Mucosa of rectum (tissue), 2 donors: Measurements from ENCODE around the gene TDP1.

ENCODE experiments used
- H3K27ac ChIP-seq, 2 donors: one replicate each; pipeline ENCODE4 v1.7.0; 2013; ENCODE audit warnings: inconsistent platforms in 2 of 2, low read depth in 2 of 2, low read length in 2 of 2
- H3K27me3 ChIP-seq, 2 donors: one replicate each; pipeline ENCODE4 v1.7.0; 2013; ENCODE audit warnings: low read length in 2 of 2; ENCODE audit not compliant: control insufficient read depth in 2 of 2, insufficient read depth in 2 of 2
- H3K36me3 ChIP-seq, 2 donors: one replicate each; pipeline ENCODE4 v1.7.0; 2013; ENCODE audit warnings: low read length in 2 of 2; ENCODE audit not compliant: control insufficient read depth in 2 of 2, insufficient read depth in 2 of 2
- H3K4me1 ChIP-seq, 2 donors: one replicate each; pipeline ENCODE4 v1.7.0; 2013; ENCODE audit warnings: low read length in 2 of 2, mild to moderate bottlenecking in 1 of 2; ENCODE audit not compliant: control insufficient read depth in 2 of 2, insufficient read depth in 2 of 2
- H3K4me3 ChIP-seq, 2 donors: one replicate each; pipeline ENCODE4 v1.7.0; 2013; ENCODE audit warnings: low read length in 2 of 2
- H3K9ac ChIP-seq, 2 donors: one replicate each; pipeline ENCODE4 v1.7.0; 2013; ENCODE audit warnings: low read length in 2 of 2, low read depth in 1 of 2, mild to moderate bottlenecking in 1 of 2
- H3K9me3 ChIP-seq, 2 donors: one replicate each; pipeline ENCODE4 v1.7.0; 2013; ENCODE audit warnings: low read length in 2 of 2; ENCODE audit not compliant: control insufficient read depth in 2 of 2
- donor health status: healthy.
- donor health status: Normal muscosa, but diverticular disease.

The TDP1 gene

DNA sequence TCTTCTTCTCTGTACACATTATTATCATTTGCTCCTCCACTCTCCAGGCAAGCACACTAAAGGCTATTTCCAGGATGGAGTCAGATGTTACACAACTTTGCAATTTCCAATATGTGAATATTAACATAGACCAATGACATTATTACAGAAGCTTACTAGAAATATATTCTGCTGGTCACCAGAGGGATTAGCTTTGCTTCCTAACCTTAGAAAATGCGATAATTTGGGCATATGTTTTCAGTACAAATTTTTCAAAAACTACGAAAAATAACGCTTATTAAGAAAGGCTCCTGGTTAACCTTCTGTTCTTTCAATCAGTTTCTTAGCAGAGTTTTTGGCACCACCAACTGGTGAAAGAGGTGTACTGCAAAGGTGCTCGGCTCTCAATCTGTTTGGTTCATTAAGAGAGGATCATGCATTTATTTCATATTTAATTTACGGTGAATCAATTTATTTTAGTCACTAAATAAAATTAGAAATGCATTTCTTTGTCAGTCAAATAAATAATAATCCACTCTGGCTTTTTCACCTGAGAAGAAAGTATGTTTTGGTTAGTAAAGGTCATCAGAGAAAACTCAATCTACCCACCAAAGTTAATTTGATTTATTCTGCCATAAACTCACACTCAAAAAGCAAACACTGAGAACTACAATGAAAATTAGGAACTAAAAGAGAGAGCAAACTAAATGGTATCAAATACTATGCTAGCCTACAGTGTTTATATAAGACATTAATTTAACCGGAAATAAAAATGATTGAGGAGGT, 40.4 kb upstream of the TDP1 start:
- H3K27me3 ChIP-seq, result no peaks in the 10 kb centered on the region
- H3K9ac ChIP-seq, result no peak overlapping the region
- H3K9me3 ChIP-seq, result no peaks in the 10 kb centered on the region
- H3K36me3 ChIP-seq, result no peaks in the 10 kb centered on the region
- no peak overlapping the region for H3K4me3 ChIP-seq
- no peak overlapping the region for H3K27ac ChIP-seq
- peaks cover 11 to 17% of the 10 kb centered on the region in 2 donors for H3K4me1 ChIP-seq

DNA sequence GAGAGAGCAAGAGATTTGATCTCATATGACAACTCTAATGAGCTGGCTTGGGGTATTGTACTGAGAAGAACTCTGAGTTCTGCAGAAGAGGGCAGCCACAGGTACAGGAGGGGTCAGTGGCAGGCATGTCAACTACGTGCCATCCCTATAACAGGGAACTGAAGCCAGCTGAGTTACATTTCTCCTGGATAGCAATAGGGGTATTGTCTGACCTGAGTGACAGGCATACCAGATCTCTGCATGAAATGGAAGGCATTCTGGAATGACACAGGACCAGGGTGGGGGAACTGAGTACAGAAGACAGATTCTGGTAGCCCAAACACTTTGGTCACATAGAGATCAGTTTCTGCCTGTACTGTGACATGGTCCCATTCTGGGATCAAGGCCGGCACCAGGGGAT, 37.0 kb upstream of the TDP1 start:
- Histone ChIP-seq H3K27me3 (no peaks in the 10 kb centered on the region), H3K4me3 (no peak overlapping the region), H3K27ac (no peak overlapping the region), H3K9me3 (no peaks in the 10 kb centered on the region), H3K9ac (no peak overlapping the region), H3K36me3 (no peaks in the 10 kb centered on the region), H3K4me1 (no peaks in the 10 kb centered on the region)

DNA sequence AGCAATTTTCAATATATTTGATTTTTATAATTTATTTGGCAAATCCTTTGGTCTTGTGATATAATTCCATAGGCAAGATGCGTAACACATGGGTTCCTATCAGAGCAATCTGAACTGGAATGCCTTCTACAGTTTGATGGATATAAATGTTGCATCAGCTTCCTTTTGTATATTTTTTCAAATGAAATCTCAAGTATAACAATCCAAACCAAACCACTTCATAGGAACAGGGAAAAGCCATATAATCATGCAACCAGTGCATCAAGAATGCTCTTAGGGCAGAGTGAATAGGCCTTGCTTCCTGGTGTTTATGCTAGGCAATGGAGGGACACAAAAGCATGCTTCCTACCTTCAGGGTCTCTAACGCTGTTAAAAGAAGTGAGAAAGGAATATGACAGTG, 35.7 kb upstream of the TDP1 start:
- H3K27me3 ChIP-seq, result no peaks in the 10 kb centered on the region
- no peak overlapping the region for H3K4me3 ChIP-seq
- no peak overlapping the region for H3K27ac ChIP-seq
- no peaks in the 10 kb centered on the region for H3K4me1 ChIP-seq
- no peak overlapping the region for H3K9ac ChIP-seq
- no peaks in the 10 kb centered on the region for H3K36me3 ChIP-seq
- H3K9me3 ChIP-seq, result no peaks in the 10 kb centered on the region

DNA sequence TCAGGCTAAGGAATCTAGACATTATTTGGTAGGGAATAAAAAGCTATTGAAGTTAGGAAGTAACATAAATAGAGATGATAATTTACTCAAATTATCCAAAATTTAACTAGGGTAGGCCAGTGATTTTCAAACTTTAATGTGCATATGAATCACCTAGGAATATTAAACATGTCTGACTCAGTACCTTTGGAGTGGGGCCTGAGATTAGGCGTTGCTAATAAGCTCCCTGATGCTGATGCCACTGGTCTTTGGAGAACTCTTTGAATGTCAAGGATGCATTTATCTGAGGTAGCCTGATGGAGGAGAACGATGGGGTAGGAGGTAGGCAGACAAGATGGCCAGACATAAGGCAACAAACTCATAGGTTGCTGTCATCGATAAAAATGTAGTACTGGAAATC, 34.4 kb upstream of the TDP1 start:
- Histone ChIP-seq H3K36me3 (no peaks in the 10 kb centered on the region), H3K4me1 (no peaks in the 10 kb centered on the region), H3K27ac (no peak overlapping the region), H3K9ac (no peak overlapping the region), H3K27me3 (no peaks in the 10 kb centered on the region), H3K9me3 (no peaks in the 10 kb centered on the region), H3K4me3 (no peak overlapping the region)

DNA sequence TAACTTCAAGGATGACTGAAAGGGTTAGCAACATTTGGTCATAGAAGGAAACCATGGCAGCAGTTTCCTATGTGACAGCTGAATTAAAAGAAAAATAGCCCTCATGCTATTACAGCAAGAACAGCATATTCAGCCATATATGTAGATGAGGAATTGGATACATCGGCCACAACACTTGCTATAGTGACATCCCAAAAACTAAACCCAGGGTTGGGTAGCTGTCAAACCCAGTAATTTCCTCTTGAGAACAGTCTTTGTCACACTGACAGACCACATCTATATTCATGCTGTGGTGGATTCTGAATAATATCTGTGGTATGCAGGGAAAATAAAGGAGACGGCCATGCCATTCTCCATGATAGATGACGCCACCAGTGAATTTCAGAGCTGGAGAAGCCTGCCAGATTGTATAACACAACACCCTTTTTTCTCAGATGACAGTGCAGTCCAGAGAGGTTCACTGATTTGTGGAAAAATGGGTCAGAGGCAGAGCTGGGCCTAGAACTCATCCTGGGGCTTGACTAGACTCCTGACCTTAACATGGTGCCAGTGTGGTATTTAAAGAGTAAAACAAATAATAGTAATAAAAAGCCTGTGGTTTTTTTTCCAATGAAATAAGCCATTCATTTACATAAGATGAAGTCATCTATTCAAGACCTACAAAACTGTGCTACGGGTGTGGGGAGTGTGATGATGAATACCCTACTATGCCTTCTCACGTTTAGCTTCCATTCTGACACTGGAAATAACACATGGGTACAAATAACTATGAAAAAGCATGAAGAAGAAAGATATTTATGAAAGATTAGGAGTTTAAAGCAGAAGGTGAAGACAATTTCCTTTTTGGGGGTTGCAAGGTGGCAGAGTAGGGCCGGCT, 33.5 kb upstream of the TDP1 start:
- Histone ChIP-seq H3K9me3 (no peaks in the 10 kb centered on the region), H3K9ac (no peak overlapping the region), H3K4me3 (no peak overlapping the region), H3K27ac (no peak overlapping the region), H3K4me1 (no peaks in the 10 kb centered on the region), H3K27me3 (no peaks in the 10 kb centered on the region), H3K36me3 (no peaks in the 10 kb centered on the region)

DNA sequence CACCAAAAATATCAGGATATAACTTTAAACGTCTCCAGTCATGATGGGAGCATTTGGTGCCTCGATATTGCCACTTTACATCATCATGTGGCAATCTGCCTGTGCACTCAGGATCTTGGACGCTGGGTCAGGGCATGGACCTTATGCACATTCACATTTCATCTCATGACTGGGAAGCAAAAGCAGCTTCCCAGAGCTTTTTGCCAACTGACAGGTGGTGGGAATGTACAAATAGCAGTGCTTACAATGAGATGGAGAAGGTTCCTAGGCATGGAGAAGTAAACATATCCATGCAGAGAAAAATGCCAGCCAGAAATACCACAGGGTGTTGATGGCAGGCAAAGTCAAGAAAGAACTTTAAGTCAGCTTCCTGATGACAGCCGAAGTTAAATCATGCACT, 31.5 kb upstream of the TDP1 start:
- no peak overlapping the region for H3K27ac ChIP-seq
- H3K36me3 ChIP-seq, result no peaks in the 10 kb centered on the region
- no peaks in the 10 kb centered on the region for H3K4me1 ChIP-seq
- H3K9me3 ChIP-seq, result no peaks in the 10 kb centered on the region
- H3K27me3 ChIP-seq, result no peaks in the 10 kb centered on the region
- no peak overlapping the region for H3K9ac ChIP-seq
- no peak overlapping the region for H3K4me3 ChIP-seq

DNA sequence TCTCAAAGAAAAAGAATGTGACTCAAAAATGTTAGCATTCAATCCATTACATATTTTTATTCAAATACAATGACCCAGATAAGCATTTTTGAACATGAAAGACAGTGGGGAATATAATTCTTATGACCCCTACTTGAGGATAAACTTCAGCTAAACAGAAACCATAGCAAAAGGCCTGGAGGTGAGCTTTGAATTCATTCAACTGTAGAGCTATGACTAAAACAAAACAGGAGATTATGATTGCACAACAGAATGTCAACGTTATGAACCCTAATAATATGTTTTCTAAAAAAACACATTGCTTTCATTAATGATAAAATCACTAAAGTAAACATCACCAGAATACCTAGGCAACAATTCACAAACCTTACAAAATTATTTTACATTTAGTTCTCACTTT, 29.0 kb upstream of the TDP1 start:
- no peak overlapping the region for H3K9ac ChIP-seq
- H3K27me3 ChIP-seq, result no peaks in the 10 kb centered on the region
- H3K27ac ChIP-seq, result no peak overlapping the region
- H3K4me3 ChIP-seq, result no peak overlapping the region
- H3K4me1 ChIP-seq, result no peaks in the 10 kb centered on the region
- no peaks in the 10 kb centered on the region for H3K36me3 ChIP-seq
- no peaks in the 10 kb centered on the region for H3K9me3 ChIP-seq

DNA sequence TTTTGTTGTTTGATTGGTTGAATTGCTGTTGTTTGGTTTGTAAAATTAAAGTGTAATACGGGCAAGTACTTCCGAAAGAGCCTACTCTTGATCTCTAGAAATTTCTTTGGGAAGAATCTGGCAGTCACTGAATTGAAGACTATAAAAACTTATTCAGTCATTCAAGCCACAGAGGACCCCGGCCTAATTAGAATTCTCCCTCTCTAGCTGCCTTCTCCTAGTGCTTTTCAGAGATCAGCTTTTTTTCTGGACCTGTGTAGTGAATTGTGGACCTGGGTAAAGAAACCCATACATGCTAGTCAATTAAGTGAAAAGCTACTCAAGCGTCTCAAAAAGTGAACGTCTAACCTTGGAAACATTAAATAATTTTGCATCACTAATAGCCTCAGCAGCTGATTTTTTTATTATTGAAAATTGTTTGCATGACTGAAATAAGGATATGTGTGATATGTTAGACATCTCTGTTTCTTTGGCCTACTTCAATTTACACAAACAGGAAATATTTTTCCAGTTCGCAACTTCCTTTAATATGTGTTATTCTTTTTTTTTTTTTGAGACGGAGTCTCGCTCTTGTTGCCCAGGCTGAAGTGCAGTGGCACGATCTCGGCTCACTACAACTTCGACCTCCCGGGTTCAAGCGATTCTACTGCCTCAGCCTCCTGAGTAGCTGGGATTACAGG, 28.4 kb upstream of the TDP1 start:
- Histone ChIP-seq H3K4me1 (no peaks in the 10 kb centered on the region), H3K36me3 (no peaks in the 10 kb centered on the region), H3K9ac (no peak overlapping the region), H3K4me3 (no peak overlapping the region), H3K27me3 (no peaks in the 10 kb centered on the region), H3K27ac (no peak overlapping the region), H3K9me3 (no peaks in the 10 kb centered on the region)

DNA sequence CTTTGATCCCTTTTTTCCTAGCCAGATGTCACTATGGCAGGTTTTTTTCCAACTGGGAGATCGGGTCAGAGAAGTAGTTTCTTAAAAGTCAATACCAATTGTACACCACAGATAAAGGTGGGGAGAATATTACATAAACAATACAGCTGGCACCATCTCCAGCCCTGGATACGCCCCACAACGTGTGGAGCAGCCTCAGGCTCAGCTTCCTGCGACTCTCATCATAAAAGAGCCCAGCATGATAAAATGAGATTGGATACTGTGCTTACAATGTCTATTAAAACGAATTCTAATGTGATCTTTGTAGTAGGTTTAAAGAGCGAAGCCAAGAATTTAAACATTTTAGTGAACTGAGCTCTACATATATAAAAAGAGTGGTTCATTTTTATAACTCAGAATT, 22.7 kb upstream of the TDP1 start:
- Histone ChIP-seq H3K4me1 (no peaks in the 10 kb centered on the region), H3K27ac (no peak overlapping the region), H3K27me3 (no peaks in the 10 kb centered on the region), H3K4me3 (no peak overlapping the region), H3K9me3 (no peaks in the 10 kb centered on the region), H3K9ac (no peak overlapping the region), H3K36me3 (no peaks in the 10 kb centered on the region)

DNA sequence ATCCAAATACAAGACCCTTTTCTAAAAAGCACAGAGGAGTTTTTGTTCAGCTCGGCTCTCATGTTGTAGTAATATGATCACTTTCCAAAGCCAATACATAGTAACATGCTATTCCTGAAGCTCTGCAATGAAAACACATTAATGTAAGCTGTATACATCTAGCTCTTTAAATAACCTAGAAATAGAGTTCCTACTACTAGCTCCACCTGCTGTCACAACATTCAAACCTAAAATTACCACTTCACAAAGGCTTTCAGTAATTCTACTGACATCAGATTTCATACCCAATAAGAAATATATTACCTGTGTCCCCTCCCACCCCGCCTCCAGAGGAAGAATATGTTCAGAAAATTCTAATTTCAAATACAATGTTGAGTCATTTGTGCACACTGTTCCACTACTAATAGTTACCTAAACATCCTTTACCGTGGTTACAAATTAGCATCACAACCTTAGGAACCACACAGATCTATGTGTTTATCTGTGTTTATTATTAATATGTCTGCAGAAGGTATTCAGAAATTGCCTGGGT, 19.0 kb upstream of the TDP1 start:
- H3K27ac ChIP-seq, result no peak overlapping the region
- no peaks in the 10 kb centered on the region for H3K9me3 ChIP-seq
- no peaks in the 10 kb centered on the region for H3K27me3 ChIP-seq
- no peaks in the 10 kb centered on the region for H3K36me3 ChIP-seq
- no peak overlapping the region for H3K4me3 ChIP-seq
- no peak overlapping the region for H3K9ac ChIP-seq
- H3K4me1 ChIP-seq, result no peaks in the 10 kb centered on the region
